ENCODE results near the gene ZDHHC12. TPM values are rescaled to one million over a fixed set of nuclear protein-coding genes. Genes with fewer than 3 reads are reported as not detected.

Gene ZDHHC12
- total RNA-seq, 4 donors from 2014 or later: 51.5 to 99.4 (median 77.1) TPM

- H3K4me1 ChIP-seq: peaks cover 17 to 37% (median 22%) of the 10 kb centered on the region in 3 donors
- H3K4me3 ChIP-seq: peak overlapping the region; percentile 83 to 99 (median 90)
- WGBS, 2 donors: 69 to 78% methylated on average over 7 to 11 of the region's 11 CpGs
- H3K27ac ChIP-seq: peak overlapping the region; percentile 96 to 100 (median 98)
- intact Hi-C loops (cut with DNase I): no loop called here
- peaks cover 0 to 17% (median 0%) of the 10 kb centered on the region in 3 donors for H3K36me3 ChIP-seq
- TF ChIP-seq CTCF (IDR thresholded peaks at IDR 0.05): no peak
- TF ChIP-seq POLR2A (IDR thresholded peaks at IDR 0.05): no peak
- H3K9me3 ChIP-seq: no peaks in the 10 kb centered on the region
- H3K27me3 ChIP-seq: no peaks in the 10 kb centered on the region
- no peak for DNase-seq
Observed at GRCh38 chr9:128770286-128771030, 46.5 kb upstream of the ZDHHC12 start.

- Histone ChIP-seq H3K27ac (no peak overlapping the region), H3K4me1 (peaks cover 17 to 37% (median 22%) of the 10 kb centered on the region in 3 donors), H3K4me3 (no peak overlapping the region), H3K27me3 (no peaks in the 10 kb centered on the region), H3K36me3 (peaks cover 0 to 34% (median 0%) of the 10 kb centered on the region in 3 donors), H3K9me3 (no peaks in the 10 kb centered on the region)
- WGBS, 2 donors: 80 to 82% methylated on average over 6 of the region's 6 CpGs
- no peak for DNase-seq
- TF ChIP-seq POLR2A (IDR thresholded peaks at IDR 0.05): no peak
- TF ChIP-seq CTCF (IDR thresholded peaks at IDR 0.05): no peak
- intact Hi-C loops (cut with DNase I): no loop called here
Observed at GRCh38 chr9:128768606-128769005, 44.7 kb upstream of the ZDHHC12 start.

DNA sequence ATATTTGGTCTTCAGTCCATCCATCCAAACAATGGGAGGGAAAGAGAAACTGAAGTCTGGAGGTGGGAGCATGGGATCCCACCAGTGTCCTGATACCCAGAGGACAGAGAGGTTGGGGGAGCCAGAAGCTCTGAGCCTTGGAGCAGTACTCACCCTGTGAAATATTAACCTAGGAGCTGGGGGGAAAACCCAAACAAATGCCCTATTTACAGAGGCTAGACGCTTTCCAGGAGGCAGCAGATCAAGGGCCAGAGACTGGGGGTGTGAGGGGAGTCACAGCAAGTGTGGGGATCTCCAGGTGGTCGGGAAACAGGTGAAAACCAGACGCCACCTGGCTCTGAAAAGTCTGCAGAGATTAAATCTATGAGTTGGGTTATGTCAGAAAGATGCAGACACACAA, 41.6 kb upstream of the ZDHHC12 start:
- H3K4me1 ChIP-seq: peaks cover 7 to 28% (median 8%) of the 10 kb centered on the region in 3 donors
- DNase-seq: no peak
- WGBS, 2 donors: 65 to 72% methylated on average over 3 of the region's 3 CpGs
- H3K4me3 ChIP-seq: no peak overlapping the region
- H3K36me3 ChIP-seq: peaks cover 0 to 35% (median 0%) of the 10 kb centered on the region in 3 donors
- no peak overlapping the region for H3K27ac ChIP-seq
- no peaks in the 10 kb centered on the region for H3K27me3 ChIP-seq
- TF ChIP-seq CTCF (IDR thresholded peaks at IDR 0.05) (no peak), POLR2A (IDR thresholded peaks at IDR 0.05) (no peak)
- H3K9me3 ChIP-seq: no peaks in the 10 kb centered on the region
- intact Hi-C loops (cut with DNase I): no loop called here

- TF ChIP-seq CTCF (IDR thresholded peaks at IDR 0.05) (no peak), POLR2A (IDR thresholded peaks at IDR 0.05) (no peak)
- intact Hi-C loops (cut with DNase I): no loop called here
- H3K4me1 ChIP-seq: peaks cover 0 to 16% (median 0%) of the 10 kb centered on the region in 3 donors
- no peaks in the 10 kb centered on the region for H3K27me3 ChIP-seq
- H3K27ac ChIP-seq: no peak overlapping the region
- 73 to 81% methylated on average over 3 to 4 of the region's 6 CpGs for WGBS, 2 donors
- no peak overlapping the region for H3K4me3 ChIP-seq
- DNase-seq: no peak
- H3K36me3 ChIP-seq: peaks cover 0 to 35% (median 0%) of the 10 kb centered on the region in 3 donors
- H3K9me3 ChIP-seq: no peaks in the 10 kb centered on the region
Observed at GRCh38 chr9:128764361-128764760, 40.4 kb upstream of the ZDHHC12 start.

GRCh38 chr9:128762671-128763449, 38.9 kb upstream of the ZDHHC12 start:
- Histone ChIP-seq H3K9me3 (no peaks in the 10 kb centered on the region), H3K4me3 (no peak overlapping the region), H3K36me3 (peaks cover 0 to 31% (median 0%) of the 10 kb centered on the region in 3 donors), H3K4me1 (peaks cover 0 to 6% (median 0%) of the 10 kb centered on the region in 3 donors), H3K27ac (no peak overlapping the region), H3K27me3 (no peaks in the 10 kb centered on the region)
- intact Hi-C loops (cut with DNase I): no loop called here
- no peak for DNase-seq
- WGBS, 2 donors: 72 to 75% methylated on average over 7 to 9 of the region's 9 CpGs
- TF ChIP-seq CTCF (IDR thresholded peaks at IDR 0.05): no peak
- no peak for TF ChIP-seq POLR2A (IDR thresholded peaks at IDR 0.05)

Measured in esophagus squamous epithelium (tissue), 5 donors.